PFSK-1 (cell line): ENCODE measurements around the gene PSME2.
A peak's percentile ranks its signal among the peaks of the same experiment; 100 is the strongest.

Experiments
- FOXP2 ChIP-seq: optimal IDR thresholded peaks from 2 replicates; pipeline ENCODE3; 2011; ENCODE audit warnings: borderline replicate concordance, control low read depth, inconsistent platforms; ENCODE audit not compliant: insufficient read depth; ENCODE audit errors: extremely low read length, extremely low read depth
- POLR2AphosphoS5 ChIP-seq: IDR thresholded peaks from 2 replicates; pipeline ENCODE4 v1.6.1; 2012; ENCODE audit warnings: low read depth, mild to moderate bottlenecking, control low read depth, low read length, moderate library complexity
- REST ChIP-seq, 2 experiments: IDR thresholded peaks; 2 replicates each; pipeline versions ENCODE4 v1.6.1 to v1.8.0; 2011 to 2012; ENCODE audit warnings: low read depth in 2 of 2, low read length in 2 of 2, control low read depth in 1 of 2, inconsistent platforms in 1 of 2, mild to moderate bottlenecking in 1 of 2, moderate library complexity in 1 of 2; ENCODE audit not compliant: insufficient read depth in 1 of 2
- SIN3A ChIP-seq: IDR thresholded peaks from 2 replicates; pipeline ENCODE4 v1.6.1; 2012; ENCODE audit warnings: mild to moderate bottlenecking, low read length, moderate library complexity, borderline replicate concordance; ENCODE audit not compliant: insufficient read depth
- TAF1 ChIP-seq: IDR thresholded peaks from 2 replicates; pipeline ENCODE4 v1.6.1; 2012; ENCODE audit warnings: low read length, control low read depth, borderline replicate concordance; ENCODE audit not compliant: insufficient read depth

The PSME2 gene

DNA sequence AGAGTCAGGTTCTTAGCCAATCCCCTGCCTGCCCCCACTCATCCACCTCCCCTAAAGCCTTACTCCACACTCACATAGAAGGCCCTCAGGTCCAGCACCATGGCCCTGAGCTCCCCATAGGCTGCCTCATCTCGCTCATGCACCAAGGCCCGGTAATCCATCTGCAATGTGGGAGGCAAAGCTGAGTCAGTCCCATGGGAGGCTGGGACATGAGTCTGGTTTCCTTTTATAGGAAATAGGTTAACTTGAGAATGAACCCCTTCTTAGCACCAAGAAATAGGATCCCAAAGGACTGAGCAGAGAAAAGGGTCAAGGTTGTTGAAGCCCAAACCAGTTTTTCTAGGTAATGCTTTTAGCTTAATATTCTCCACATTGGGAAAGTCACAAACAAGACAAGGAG lies 2.9 kb downstream of the PSME2 start:
- TF ChIP-seq POLR2AphosphoS5 = no peak
- no peak for TF ChIP-seq TAF1
- no peak for TF ChIP-seq REST (IDR thresholded peaks at IDR 0.05; ENCODE audit: insufficient read depth in 1 of 2, low read depth in 2 of 2, low read length in 2 of 2)
- TF ChIP-seq SIN3A = no peak
- no peak for TF ChIP-seq FOXP2

DNA sequence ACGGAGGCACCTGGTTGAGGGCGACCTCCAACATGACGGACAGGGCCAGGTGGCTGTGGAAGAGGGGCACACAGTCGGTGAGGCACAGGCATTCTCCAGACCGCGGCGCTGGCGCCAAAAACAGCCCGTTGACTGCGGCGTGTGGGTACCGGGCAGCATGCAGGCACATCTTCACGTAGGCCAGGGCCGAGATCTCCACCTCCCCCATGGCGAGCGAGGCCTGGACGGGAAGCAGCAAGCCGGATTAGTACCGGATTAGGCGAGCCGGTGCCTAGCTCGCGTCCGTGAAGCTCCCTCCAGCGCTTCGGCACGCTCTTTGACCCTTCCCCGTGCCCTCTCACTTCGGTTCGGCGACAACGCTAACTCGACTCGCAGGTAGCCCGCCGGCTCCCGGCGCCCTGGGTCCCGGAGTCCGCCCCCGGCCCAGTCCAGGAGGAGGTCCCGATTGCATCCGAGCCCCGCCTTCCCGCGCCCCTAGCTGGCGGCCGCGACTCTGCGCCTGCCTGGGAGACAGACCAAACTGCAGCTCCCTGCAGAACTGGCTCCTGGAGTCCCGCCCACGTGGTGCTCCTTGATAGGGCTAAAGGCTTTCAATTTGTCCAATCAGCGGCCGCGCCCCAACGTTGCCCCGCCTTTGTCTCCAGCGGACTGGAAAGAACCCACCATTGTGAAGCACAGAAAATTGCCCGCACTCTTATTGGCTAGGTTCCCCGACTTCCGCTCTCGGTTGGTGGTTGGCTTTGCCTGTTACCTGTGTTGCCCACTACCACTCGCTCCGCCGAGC lies 5.1 kb downstream of the PSME2 start, which contains the start of gene EMC9:
Gene EMC9, minus strand, starts transcription at position 495 of the 784 bp plus-strand sequence. Its CDS starts 287 bp downstream, at position 208.
- TF ChIP-seq SIN3A = no peak
- peak; percentile 83; the same call in 1 of the 2 replicates for TF ChIP-seq TAF1
- peak; percentile 69 for TF ChIP-seq POLR2AphosphoS5
- no peak for TF ChIP-seq FOXP2
- TF ChIP-seq REST (IDR thresholded peaks at IDR 0.05; ENCODE audit: insufficient read depth in 1 of 2, low read depth in 2 of 2, low read length in 2 of 2) = 0 out of 4 replicates have a peak, but pooled peaks of 1 of the 2 experiments have one; percentile 6

DNA sequence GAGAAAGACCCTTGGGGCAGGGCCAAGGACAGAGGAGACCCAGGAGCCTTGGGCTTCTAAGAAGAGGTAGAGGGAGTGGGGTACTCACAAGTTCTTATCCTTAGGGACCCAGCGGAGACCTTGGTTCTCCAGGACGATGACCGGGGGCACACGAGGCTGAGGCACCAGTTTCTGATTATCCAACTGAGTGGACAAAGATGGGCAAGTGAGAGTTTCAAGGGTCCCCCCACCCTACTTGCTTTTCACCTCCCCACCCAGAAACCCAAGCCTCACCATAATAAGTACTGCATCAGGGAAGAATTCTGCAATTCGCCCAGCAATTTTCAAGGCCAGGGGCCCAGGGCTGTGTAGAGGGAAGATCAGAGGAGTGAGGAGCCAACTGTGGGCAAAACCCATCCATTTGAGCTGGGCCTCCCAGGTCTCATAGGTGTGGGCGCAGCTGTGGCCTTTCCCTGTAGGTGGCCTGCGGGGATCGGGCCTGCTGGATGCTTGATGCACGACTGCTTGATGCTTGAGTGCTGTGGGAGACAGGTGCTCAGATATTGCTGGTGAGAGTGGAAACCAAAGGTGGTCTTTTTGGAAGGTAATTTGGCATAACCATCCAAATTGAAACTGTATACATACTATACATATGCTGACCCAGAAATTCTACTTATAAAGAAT lies 7.0 kb downstream of the PSME2 start:
- TF ChIP-seq TAF1 = no peak
- no peak for TF ChIP-seq POLR2AphosphoS5
- TF ChIP-seq FOXP2 = no peak
- TF ChIP-seq SIN3A = no peak
- no peak for TF ChIP-seq REST (IDR thresholded peaks at IDR 0.05; ENCODE audit: insufficient read depth in 1 of 2, low read depth in 2 of 2, low read length in 2 of 2)

DNA sequence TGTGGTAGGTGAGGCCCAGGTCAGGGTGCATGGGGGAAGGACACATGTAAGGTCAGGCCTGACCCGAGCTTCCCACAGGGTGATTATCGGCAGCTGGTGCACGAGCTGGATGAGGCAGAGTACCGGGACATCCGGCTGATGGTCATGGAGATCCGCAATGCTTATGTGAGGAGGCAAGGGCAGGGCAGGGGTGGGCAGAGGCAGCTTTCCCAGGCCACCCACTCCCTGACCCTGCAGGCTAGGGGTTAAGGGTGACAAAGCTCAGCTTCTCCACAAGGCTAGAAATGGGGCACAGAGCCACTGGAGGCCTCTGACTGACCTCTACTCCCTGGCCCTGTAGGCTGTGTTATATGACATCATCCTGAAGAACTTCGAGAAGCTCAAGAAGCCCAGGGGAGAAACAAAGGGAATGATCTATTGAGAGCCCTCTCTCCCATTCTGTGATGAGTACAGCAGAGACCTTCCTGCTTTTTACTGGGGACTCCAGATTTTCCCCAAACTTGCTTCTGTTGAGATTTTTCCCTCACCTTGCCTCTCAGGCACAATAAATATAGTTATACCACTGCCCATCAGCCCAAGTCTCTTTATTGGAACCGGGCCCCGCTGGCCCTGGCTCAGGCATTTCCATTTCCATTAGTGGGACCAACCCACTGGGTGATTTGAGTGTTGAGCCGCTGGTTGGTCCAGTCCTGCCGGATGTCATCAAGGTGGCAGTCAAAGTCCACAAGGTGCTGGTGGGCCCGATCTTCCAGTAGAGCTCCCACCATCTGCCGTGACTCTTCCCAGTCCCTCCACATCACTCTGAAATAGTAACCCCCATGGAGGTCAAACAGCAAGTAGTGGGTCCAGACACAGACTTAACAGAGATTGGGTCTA lies 7.8 kb downstream of the PSME2 start:
- TF ChIP-seq POLR2AphosphoS5 (no peak; the same call in 1 of the 2 replicates), TAF1 (no peak), SIN3A (no peak), REST (IDR thresholded peaks at IDR 0.05; ENCODE audit: insufficient read depth in 1 of 2, low read depth in 2 of 2, low read length in 2 of 2) (no peak), FOXP2 (no peak)
